ENCODE measurements around the gene DCC. TPM values are rescaled to one million over a fixed set of nuclear protein-coding genes. Genes with fewer than 3 reads are reported as not detected.

DCC gene
- total and polyA plus RNA-seq, 9 of the 15 experiments (the other 6 are each of a cell fraction or from before 2014, with no cell fraction given), result not detected

- CTCF ChIA-PET (ENCODE audit: low intra/inter-chr PET ratio), result no interaction called here
- TF ChIP-seq JUND (IDR thresholded peaks at IDR 0.05; ENCODE audit: borderline replicate concordance, low read depth, low read length), result no peak
- no peak for TF ChIP-seq JUND (tag; IDR thresholded peaks at IDR 0.05; ENCODE audit: borderline replicate concordance, low read depth, low read length)
- no peak for TF ChIP-seq VEZF1 (CRISPR knock-in tag; IDR thresholded peaks at IDR 0.05)
- TF ChIP-seq ZSCAN32 (CRISPR knock-in tag; IDR thresholded peaks at IDR 0.05), result no peak
- no peak for TF ChIP-seq ARHGAP35 (IDR thresholded peaks at IDR 0.05; ENCODE audit: partially characterized antibody)
- no peak for TF ChIP-seq FOS (IDR thresholded peaks at IDR 0.05; ENCODE audit: extremely low read depth, insufficient read length)
- TF ChIP-seq ZNF175 (CRISPR knock-in tag; IDR thresholded peaks at IDR 0.05; ENCODE audit: low read depth), result no peak
- TF ChIP-seq SMC3 (conservative IDR thresholded peaks at IDR 0.05; ENCODE audit: insufficient read depth, low read depth, low read length), result no peak
- no peak for TF ChIP-seq MEF2A (IDR thresholded peaks at IDR 0.05; ENCODE audit: control insufficient read depth, low read depth, low read length)
- TF ChIP-seq ZNF143 (CRISPR knock-in tag; IDR thresholded peaks at IDR 0.05), result no peak
- TF ChIP-seq HMGN3 (IDR thresholded peaks at IDR 0.05; ENCODE audit: borderline replicate concordance, extremely low read depth, insufficient read length, low read depth, low read length), result no peak
- TF ChIP-seq ZNF398 (CRISPR knock-in tag; IDR thresholded peaks at IDR 0.05), result no peak
- TF ChIP-seq CAMTA2 (CRISPR knock-in tag; conservative IDR thresholded peaks at IDR 0.05), result no peak
- TF ChIP-seq ZNF518B (CRISPR knock-in tag; IDR thresholded peaks at IDR 0.05), result no peak
- TF ChIP-seq POLR2H (tag; IDR thresholded peaks at IDR 0.05; ENCODE audit: low read depth), result no peak
- no peak for FAIRE-seq
Measured at GRCh38 chr18:53566626-53567025, 1226.6 kb downstream of the DCC start.

More at GRCh38 chr18:53566626-53567025, 1226.6 kb downstream of the DCC start:
- WGBS (ENCODE audit: insufficient coverage, low coverage, missing lambda C conversion rate), result 0% methylated on average over 2 of the region's 2 CpGs
- Histone ChIP-seq H3K9me3 (replicated peaks; ENCODE audit: control insufficient read depth, insufficient read depth, low read depth, low read length) (no peaks in the 10 kb centered on the region), H3K4me3 (no peak overlapping the region), H3K9me1 (ENCODE audit: control insufficient read depth, insufficient read depth, low read length) (no peaks in the 10 kb centered on the region), H3K27ac (ENCODE audit: extremely low read depth, low read depth, low read length) (no peak overlapping the region), H3K79me2 (ENCODE audit: control insufficient read depth, insufficient read depth, low read length) (no peaks in the 10 kb centered on the region), H3K4me2 (ENCODE audit: insufficient read depth, low read length) (no peak overlapping the region), H4K20me1 (replicated peaks; ENCODE audit: control insufficient read depth, insufficient read depth, low read length) (no peaks in the 10 kb centered on the region), H2AFZ (ENCODE audit: low read depth, low read length) (no peak overlapping the region), H3K9ac (ENCODE audit: insufficient read depth in 1 of 2, low read depth in 2 of 2, low read length in 2 of 2) (no peak overlapping the region), H3K36me3 (ENCODE audit: control insufficient read depth, insufficient read depth, low read length) (no peaks in the 10 kb centered on the region), H3K27me3 (ENCODE audit: control insufficient read depth in 2 of 2, insufficient read depth in 2 of 2, low read length in 2 of 2) (no peaks in the 10 kb centered on the region), H3K4me1 (replicated peaks in 1 of 2; ENCODE audit: control insufficient read depth in 2 of 2, insufficient read depth in 2 of 2, low read length in 2 of 2) (no peaks in the 10 kb centered on the region)
- intact Hi-C loops (cut with micrococcal nuclease) (loop anchor here (10.0 kb wide), 1 partner anchor 558 kb away; no protein-coding TSS in a partner anchor), in situ Hi-C loops (cut with MboI) (loop anchor here (25.0 kb wide), 1 partner anchor 546 kb away; no protein-coding TSS in a partner anchor)
- ATAC-seq (no peak), DNase-seq (ENCODE audit: extremely low read depth in 1 of 4, low spot score in 3 of 4) (no peak)
- POLR2A ChIA-PET, result no interaction called here
- BruUV-seq (replicated peaks), result no TSS peak

Data from K562 (cell line).